ENCODE data around the gene FRK. TPM values are rescaled to one million over a fixed set of nuclear protein-coding genes. Genes with fewer than 3 reads are reported as not detected.

FRK gene
- polyA plus RNA-seq, 1 donor (not counting 4 experiments of a cell fraction or from before 2014, with no cell fraction given), result 2.4 TPM

DNA sequence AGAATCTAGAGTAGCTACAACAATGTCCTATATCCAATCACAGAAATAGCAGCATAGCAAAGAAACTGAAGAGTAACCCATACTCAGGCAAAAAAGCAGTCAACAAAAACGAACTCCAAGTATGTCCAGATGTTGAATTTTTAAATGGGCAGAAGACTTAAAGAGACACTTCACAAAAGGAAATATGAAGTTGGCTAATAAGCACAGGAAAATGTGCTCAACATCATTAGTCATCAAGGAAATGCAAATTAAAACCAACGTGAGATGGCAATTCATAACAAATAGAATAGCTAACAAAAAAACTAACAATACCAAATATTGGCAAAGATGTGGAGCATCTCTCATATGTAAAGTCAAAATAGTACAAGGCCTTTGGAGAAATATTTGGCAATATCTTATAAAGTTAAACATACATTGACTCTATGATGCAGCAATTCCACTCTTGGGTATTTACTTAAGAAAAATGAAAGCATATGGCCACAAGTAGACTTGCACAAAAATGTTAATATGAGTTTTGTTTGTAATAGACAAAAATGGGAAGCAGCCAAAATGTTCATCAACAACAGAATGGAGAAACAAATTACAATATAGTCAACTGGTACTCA is 37.7 kb downstream of the FRK start:
- H3K9me3 ChIP-seq (ENCODE audit: control insufficient read depth, low read depth, low read length), result no peaks in the 10 kb centered on the region
- no peaks in the 10 kb centered on the region for H4K20me1 ChIP-seq (ENCODE audit: control insufficient read depth, extremely low read depth, insufficient read depth, low read length)
- no peaks in the 10 kb centered on the region for H3K36me3 ChIP-seq (ENCODE audit: control insufficient read depth in 2 of 2, extremely low read depth in 1 of 2, insufficient read depth in 2 of 2, low read length in 2 of 2)
- no peaks in the 10 kb centered on the region for H3K9me1 ChIP-seq (ENCODE audit: control insufficient read depth, extremely low read depth, insufficient read depth, low read length)
- no peak overlapping the region for H3K4me3 ChIP-seq (ENCODE audit: control insufficient read depth in 2 of 3, extremely low read depth in 1 of 3, insufficient read depth in 2 of 3, low read depth in 1 of 3, low read length in 3 of 3)
- H2AFZ ChIP-seq (ENCODE audit: control insufficient read depth, low read length), result no peak overlapping the region
- FAIRE-seq (peak; percentile 76), DNase-seq (ENCODE audit: low read depth, low spot score) (no peak)
- H3K79me2 ChIP-seq (ENCODE audit: control insufficient read depth, insufficient read depth, low read length), result peaks cover 7% of the 10 kb centered on the region
- peak overlapping the region; percentile 14 for H3K4me2 ChIP-seq (ENCODE audit: control insufficient read depth, extremely low read depth, insufficient read depth, low read depth, low read length)
- no peak overlapping the region for H3K9ac ChIP-seq (ENCODE audit: control insufficient read depth, extremely low read depth, insufficient read depth, low read length)
- dilution Hi-C loops (cut with MboI; ENCODE audit: extremely low pct_ligation_motif_present, low sequenced_read_pairs), result no loop called here
- no peaks in the 10 kb centered on the region for H3K27me3 ChIP-seq (ENCODE audit: control insufficient read depth, extremely low read depth, insufficient read depth, low read length)
- H3K4me1 ChIP-seq (ENCODE audit: control insufficient read depth, extremely low read depth, insufficient read depth, low read length), result peaks cover 12% of the 10 kb centered on the region
- no peak overlapping the region for H3K27ac ChIP-seq (ENCODE audit: control insufficient read depth, insufficient read depth, low read length)
- TF ChIP-seq EZH2 (IDR thresholded peaks at IDR 0.05; ENCODE audit: low read length) (no peak), CTCF (optimal IDR thresholded peaks at IDR 0.05 in 1 of 3, IDR thresholded peaks at IDR 0.05 in 1 of 3, conservative IDR thresholded peaks at IDR 0.05 in 1 of 3; ENCODE audit: extremely low read depth in 1 of 3, insufficient read depth in 2 of 3, low read length in 3 of 3) (no peak)

- Histone ChIP-seq H3K4me3 (ENCODE audit: control insufficient read depth in 2 of 3, extremely low read depth in 1 of 3, insufficient read depth in 2 of 3, low read depth in 1 of 3, low read length in 3 of 3) (no peak overlapping the region), H2AFZ (ENCODE audit: control insufficient read depth, low read length) (no peak overlapping the region), H4K20me1 (ENCODE audit: control insufficient read depth, extremely low read depth, insufficient read depth, low read length) (no peaks in the 10 kb centered on the region), H3K9me3 (ENCODE audit: control insufficient read depth, low read depth, low read length) (no peaks in the 10 kb centered on the region), H3K9me1 (ENCODE audit: control insufficient read depth, extremely low read depth, insufficient read depth, low read length) (no peaks in the 10 kb centered on the region), H3K27me3 (ENCODE audit: control insufficient read depth, extremely low read depth, insufficient read depth, low read length) (no peaks in the 10 kb centered on the region), H3K9ac (ENCODE audit: control insufficient read depth, extremely low read depth, insufficient read depth, low read length) (no peak overlapping the region), H3K27ac (ENCODE audit: control insufficient read depth, insufficient read depth, low read length) (no peak overlapping the region), H3K79me2 (ENCODE audit: control insufficient read depth, insufficient read depth, low read length) (peaks cover 7% of the 10 kb centered on the region), H3K4me2 (ENCODE audit: control insufficient read depth, extremely low read depth, insufficient read depth, low read depth, low read length) (no peak overlapping the region), H3K4me1 (ENCODE audit: control insufficient read depth, extremely low read depth, insufficient read depth, low read length) (peaks cover 29% of the 10 kb centered on the region), H3K36me3 (ENCODE audit: control insufficient read depth in 2 of 2, extremely low read depth in 1 of 2, insufficient read depth in 2 of 2, low read length in 2 of 2) (no peaks in the 10 kb centered on the region)
- dilution Hi-C loops (cut with MboI; ENCODE audit: extremely low pct_ligation_motif_present, low sequenced_read_pairs), result no loop called here
- DNase-seq (ENCODE audit: low read depth, low spot score) (no peak), FAIRE-seq (no peak)
- TF ChIP-seq CTCF (optimal IDR thresholded peaks at IDR 0.05 in 1 of 3, IDR thresholded peaks at IDR 0.05 in 1 of 3, conservative IDR thresholded peaks at IDR 0.05 in 1 of 3; ENCODE audit: extremely low read depth in 1 of 3, insufficient read depth in 2 of 3, low read length in 3 of 3), result no peak
- TF ChIP-seq EZH2 (IDR thresholded peaks at IDR 0.05; ENCODE audit: low read length), result no peak
Measured at GRCh38 chr6:116020738-116021137, 40.0 kb downstream of the FRK start.

All from keratinocyte (primary cell).